ENCODE measurements around the gene MANBA. TPM values are rescaled to one million over a fixed set of nuclear protein-coding genes. Genes with fewer than 3 reads are reported as not detected.

Gene MANBA
- total RNA-seq, 1 experiment from 2014 or later = 4.0 TPM

GRCh38 chr4:102593147-102593546 lies 167.6 kb downstream of the MANBA start:
- CTCF ChIA-PET = no interaction called here
- POLR2A ChIA-PET (ENCODE audit: low non-redundant PET) = no interaction called here

GRCh38 chr4:102592256-102592655 lies 168.5 kb downstream of the MANBA start:
- H3K27me3 ChIP-seq (replicated peaks; ENCODE audit: insufficient read depth, low read depth, low read length, poor library complexity) = no peaks in the 10 kb centered on the region
- no peaks in the 10 kb centered on the region for H3K4me1 ChIP-seq (ENCODE audit: insufficient read depth, low read length, poor library complexity, severe bottlenecking)
- peaks cover 4% of the 10 kb centered on the region for H3K36me3 ChIP-seq (ENCODE audit: insufficient read depth, low read length, poor library complexity, severe bottlenecking)
- intact Hi-C loops (cut with micrococcal nuclease; ENCODE audit: unreplicated experiment) = no loop called here
- H3K27ac ChIP-seq (ENCODE audit: low read depth, low read length, poor library complexity, severe bottlenecking) = no peak overlapping the region
- no TSS peak for BruUV-seq (replicated peaks)
- POLR2A ChIA-PET (ENCODE audit: low non-redundant PET) = no interaction called here
- H3K9me3 ChIP-seq (ENCODE audit: low read depth, low read length, poor library complexity, severe bottlenecking) = no peaks in the 10 kb centered on the region
- CTCF ChIA-PET = no interaction called here
- TF ChIP-seq CTCF (conservative IDR thresholded peaks at IDR 0.05; ENCODE audit: low read depth, low read length) (no peak), EZH2 (IDR thresholded peaks at IDR 0.05; ENCODE audit: borderline replicate concordance, low read depth, low read length, poor library complexity, severe bottlenecking) (no peak)
- H3K4me3 ChIP-seq (ENCODE audit: low read depth, low read length, poor library complexity, severe bottlenecking) = no peak overlapping the region
- DNase-seq (ENCODE audit: low spot score) = no peak

More at GRCh38 chr4:102593147-102593546, 167.6 kb downstream of the MANBA start:
- DNase-seq (ENCODE audit: low spot score) = no peak
- H3K27me3 ChIP-seq (replicated peaks; ENCODE audit: insufficient read depth, low read depth, low read length, poor library complexity) = no peaks in the 10 kb centered on the region
- no peak overlapping the region for H3K4me3 ChIP-seq (ENCODE audit: low read depth, low read length, poor library complexity, severe bottlenecking)
- peaks cover 4% of the 10 kb centered on the region for H3K36me3 ChIP-seq (ENCODE audit: insufficient read depth, low read length, poor library complexity, severe bottlenecking)
- intact Hi-C loops (cut with micrococcal nuclease; ENCODE audit: unreplicated experiment) = no loop called here
- BruUV-seq (replicated peaks) = no TSS peak
- H3K9me3 ChIP-seq (ENCODE audit: low read depth, low read length, poor library complexity, severe bottlenecking) = no peaks in the 10 kb centered on the region
- no peaks in the 10 kb centered on the region for H3K4me1 ChIP-seq (ENCODE audit: insufficient read depth, low read length, poor library complexity, severe bottlenecking)
- H3K27ac ChIP-seq (ENCODE audit: low read depth, low read length, poor library complexity, severe bottlenecking) = no peak overlapping the region
- TF ChIP-seq CTCF (conservative IDR thresholded peaks at IDR 0.05; ENCODE audit: low read depth, low read length) (no peak), EZH2 (IDR thresholded peaks at IDR 0.05; ENCODE audit: borderline replicate concordance, low read depth, low read length, poor library complexity, severe bottlenecking) (no peak)

- no peak for DNase-seq (ENCODE audit: low spot score)
- no peak overlapping the region for H3K27ac ChIP-seq (ENCODE audit: low read depth, low read length, poor library complexity, severe bottlenecking)
- POLR2A ChIA-PET (ENCODE audit: low non-redundant PET) = no interaction called here
- no TSS peak for BruUV-seq (replicated peaks)
- H3K4me1 ChIP-seq (ENCODE audit: insufficient read depth, low read length, poor library complexity, severe bottlenecking) = no peaks in the 10 kb centered on the region
- intact Hi-C loops (cut with micrococcal nuclease; ENCODE audit: unreplicated experiment) = no loop called here
- H3K9me3 ChIP-seq (ENCODE audit: low read depth, low read length, poor library complexity, severe bottlenecking) = no peaks in the 10 kb centered on the region
- H3K36me3 ChIP-seq (ENCODE audit: insufficient read depth, low read length, poor library complexity, severe bottlenecking) = no peaks in the 10 kb centered on the region
- CTCF ChIA-PET = no interaction called here
- no peak for TF ChIP-seq EZH2 (IDR thresholded peaks at IDR 0.05; ENCODE audit: borderline replicate concordance, low read depth, low read length, poor library complexity, severe bottlenecking)
- no peak for TF ChIP-seq CTCF (conservative IDR thresholded peaks at IDR 0.05; ENCODE audit: low read depth, low read length)
- H3K27me3 ChIP-seq (replicated peaks; ENCODE audit: insufficient read depth, low read depth, low read length, poor library complexity) = no peaks in the 10 kb centered on the region
- no peak overlapping the region for H3K4me3 ChIP-seq (ENCODE audit: low read depth, low read length, poor library complexity, severe bottlenecking)
Measured at GRCh38 chr4:102589743-102590142, 171.0 kb downstream of the MANBA start.
